ENCODE data around the gene CLMN. TPM values are rescaled to one million over a fixed set of nuclear protein-coding genes. Genes with fewer than 3 reads are reported as not detected.

The CLMN gene
- total and polyA plus RNA-seq, 2 of the 13 experiments (the other 11 are each of a cell fraction or from before 2014, with no cell fraction given): 15.1 to 16.7 TPM

DNA sequence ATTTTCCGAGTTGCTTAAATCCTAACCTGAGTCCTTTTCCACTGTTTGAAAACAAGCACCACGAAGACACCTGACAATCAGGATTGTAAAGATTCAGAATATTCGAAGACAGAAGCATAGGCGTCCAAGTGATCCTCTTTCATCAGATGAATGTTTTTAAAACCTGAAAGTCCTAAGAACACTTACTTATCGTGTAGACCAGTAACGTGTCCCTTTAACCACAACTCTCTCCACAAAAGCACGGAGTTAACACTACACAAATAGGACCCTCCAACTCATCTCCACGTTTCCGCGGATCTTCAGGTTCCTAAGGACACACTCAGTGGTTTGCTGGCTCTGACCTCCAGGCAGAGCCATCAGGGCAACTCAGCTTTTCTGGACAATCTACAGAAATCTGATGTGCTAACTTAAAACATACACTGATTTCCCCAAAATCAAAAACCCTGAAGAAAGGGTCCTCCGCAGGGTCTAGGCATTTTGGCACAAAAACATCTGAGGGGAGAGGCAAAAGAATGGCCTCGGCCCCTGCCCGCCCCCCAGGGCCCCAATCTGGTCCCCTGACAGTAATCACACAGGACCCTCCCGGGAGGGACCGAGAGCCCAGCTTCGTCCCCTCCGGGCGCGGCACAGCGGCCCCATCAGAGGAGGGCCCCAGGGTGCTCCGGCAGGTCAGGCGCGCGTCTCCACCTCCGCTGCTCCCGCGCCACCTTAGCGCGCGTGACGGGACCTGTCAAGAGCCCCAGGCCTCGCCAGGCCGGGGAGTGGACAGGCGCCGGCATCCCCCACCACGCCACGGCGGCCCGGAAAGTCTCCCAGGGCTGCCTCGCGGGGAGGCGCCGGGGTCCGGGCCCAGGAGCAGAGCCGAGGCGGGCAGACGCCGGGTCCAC lies 163.3 kb downstream of the CLMN start (continued):
- TF ChIP-seq SP140L (CRISPR knock-in tag; IDR thresholded peaks at IDR 0.05; ENCODE audit: borderline replicate concordance) (no peak), BRF2 (CRISPR knock-in tag; IDR thresholded peaks at IDR 0.05) (no peak), ZNF777 (CRISPR knock-in tag; IDR thresholded peaks at IDR 0.05) (no peak; the same call in 1 of the 2 replicates), AHR (CRISPR knock-in tag; IDR thresholded peaks at IDR 0.05) (no peak), ZNF678 (CRISPR knock-in tag; IDR thresholded peaks at IDR 0.05) (no peak), ZNF317 (CRISPR knock-in tag; IDR thresholded peaks at IDR 0.05) (no peak; the same call in 1 of the 2 replicates), ZNF616 (CRISPR knock-in tag; IDR thresholded peaks at IDR 0.05; ENCODE audit: low read depth) (no peak), DBP (CRISPR knock-in tag; IDR thresholded peaks at IDR 0.05; ENCODE audit: not compliant biosample characterization) (no peak), PITX1 (CRISPR knock-in tag; IDR thresholded peaks at IDR 0.05) (no peak), MXD1 (CRISPR knock-in tag; IDR thresholded peaks at IDR 0.05) (no peak; the same call in 1 of the 2 replicates), ZNF749 (CRISPR knock-in tag; IDR thresholded peaks at IDR 0.05; ENCODE audit: borderline replicate concordance) (no peak), ZIK1 (CRISPR knock-in tag; IDR thresholded peaks at IDR 0.05; ENCODE audit: borderline replicate concordance, low read depth) (no peak), BRCA1 (CRISPR knock-in tag; IDR thresholded peaks at IDR 0.05) (no peak), ZNF768 (CRISPR knock-in tag; IDR thresholded peaks at IDR 0.05) (peak; percentile 20; the same call in 1 of the 2 replicates), CCDC6 (CRISPR knock-in tag; IDR thresholded peaks at IDR 0.05) (0 out of 2 replicates have a peak, but pooled peaks have one; percentile 50), ZNF780A (CRISPR knock-in tag; IDR thresholded peaks at IDR 0.05) (no peak), ZBTB1 (CRISPR knock-in tag; IDR thresholded peaks at IDR 0.05; ENCODE audit: borderline replicate concordance) (no peak)
- TF ChIP-seq, protein P1, sequence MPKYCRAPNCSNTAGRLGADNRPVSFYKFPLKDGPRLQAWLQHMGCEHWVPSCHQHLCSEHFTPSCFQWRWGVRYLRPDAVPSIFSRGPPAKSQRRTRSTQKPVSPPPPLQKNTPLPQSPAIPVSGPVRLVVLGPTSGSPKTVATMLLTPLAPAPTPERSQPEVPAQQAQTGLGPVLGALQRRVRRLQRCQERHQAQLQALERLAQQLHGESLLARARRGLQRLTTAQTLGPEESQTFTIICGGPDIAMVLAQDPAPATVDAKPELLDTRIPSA (CRISPR knock-in tag; IDR thresholded peaks at IDR 0.05; ENCODE audit: borderline replicate concordance): no peak; the same call in 1 of the 2 replicates
- TF ChIP-seq, protein P2, sequence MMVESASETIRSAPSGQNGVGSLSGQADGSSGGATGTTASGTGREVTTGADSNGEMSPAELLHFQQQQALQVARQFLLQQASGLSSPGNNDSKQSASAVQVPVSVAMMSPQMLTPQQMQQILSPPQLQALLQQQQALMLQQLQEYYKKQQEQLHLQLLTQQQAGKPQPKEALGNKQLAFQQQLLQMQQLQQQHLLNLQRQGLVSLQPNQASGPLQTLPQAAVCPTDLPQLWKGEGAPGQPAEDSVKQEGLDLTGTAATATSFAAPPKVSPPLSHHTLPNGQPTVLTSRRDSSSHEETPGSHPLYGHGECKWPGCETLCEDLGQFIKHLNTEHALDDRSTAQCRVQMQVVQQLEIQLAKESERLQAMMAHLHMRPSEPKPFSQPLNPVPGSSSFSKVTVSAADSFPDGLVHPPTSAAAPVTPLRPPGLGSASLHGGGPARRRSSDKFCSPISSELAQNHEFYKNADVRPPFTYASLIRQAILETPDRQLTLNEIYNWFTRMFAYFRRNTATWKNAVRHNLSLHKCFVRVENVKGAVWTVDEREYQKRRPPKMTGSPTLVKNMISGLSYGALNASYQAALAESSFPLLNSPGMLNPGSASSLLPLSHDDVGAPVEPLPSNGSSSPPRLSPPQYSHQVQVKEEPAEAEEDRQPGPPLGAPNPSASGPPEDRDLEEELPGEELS (CRISPR knock-in tag; IDR thresholded peaks at IDR 0.05): no peak
- TF ChIP-seq, protein P3, sequence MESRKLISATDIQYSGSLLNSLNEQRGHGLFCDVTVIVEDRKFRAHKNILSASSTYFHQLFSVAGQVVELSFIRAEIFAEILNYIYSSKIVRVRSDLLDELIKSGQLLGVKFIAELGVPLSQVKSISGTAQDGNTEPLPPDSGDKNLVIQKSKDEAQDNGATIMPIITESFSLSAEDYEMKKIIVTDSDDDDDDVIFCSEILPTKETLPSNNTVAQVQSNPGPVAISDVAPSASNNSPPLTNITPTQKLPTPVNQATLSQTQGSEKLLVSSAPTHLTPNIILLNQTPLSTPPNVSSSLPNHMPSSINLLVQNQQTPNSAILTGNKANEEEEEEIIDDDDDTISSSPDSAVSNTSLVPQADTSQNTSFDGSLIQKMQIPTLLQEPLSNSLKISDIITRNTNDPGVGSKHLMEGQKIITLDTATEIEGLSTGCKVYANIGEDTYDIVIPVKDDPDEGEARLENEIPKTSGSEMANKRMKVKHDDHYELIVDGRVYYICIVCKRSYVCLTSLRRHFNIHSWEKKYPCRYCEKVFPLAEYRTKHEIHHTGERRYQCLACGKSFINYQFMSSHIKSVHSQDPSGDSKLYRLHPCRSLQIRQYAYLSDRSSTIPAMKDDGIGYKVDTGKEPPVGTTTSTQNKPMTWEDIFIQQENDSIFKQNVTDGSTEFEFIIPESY (CRISPR knock-in tag; IDR thresholded peaks at IDR 0.05): no peak

Data from HepG2 (cell line).